Natural killer cell (primary cell): ENCODE results near the gene PRR7. TPM values are rescaled to one million over a fixed set of nuclear protein-coding genes. Genes with fewer than 3 reads are reported as not detected.
A peak's percentile ranks its signal among the peaks of the same experiment; 100 is the strongest.

Source experiments
- ATAC-seq, 3 donors: fragments of 150-1000 bp in 2 of 3; fragments of 200-7000 bp in 1 of 3; cut with Tn5 transposase; 1 replicate in 1 of 3; 2 replicates in 2 of 3; pipeline ENCODE4 v1.10.0; 2021; ENCODE audit warnings: mild to moderate bottlenecking in 2 of 3, moderate library complexity in 2 of 3
- DNase-seq, 2 donors: peaks; one replicate each; pipeline versions ENCODE4 v3.0.0 to v3.0.0-alpha.2; 2013 to 2021; ENCODE audit warnings: mixed read lengths in 1 of 2
- H3K27ac ChIP-seq: one replicate; pipeline ENCODE4 v1.5.1; 2013; ENCODE audit warnings: mild to moderate bottlenecking, low read length
- H3K27me3 ChIP-seq: one replicate; pipeline ENCODE4 v1.6.1; 2013; ENCODE audit warnings: low read length; ENCODE audit not compliant: control insufficient read depth, insufficient read depth
- H3K36me3 ChIP-seq: one replicate; pipeline ENCODE4 v1.6.1; 2013; ENCODE audit warnings: low read length; ENCODE audit not compliant: control insufficient read depth, insufficient read depth
- H3K4me1 ChIP-seq: one replicate; pipeline ENCODE4 v1.6.1; 2013; ENCODE audit warnings: low read length; ENCODE audit not compliant: control insufficient read depth, insufficient read depth
- H3K4me3 ChIP-seq: one replicate; pipeline ENCODE4 v1.5.1; 2013; ENCODE audit warnings: low read length
- H3K9me3 ChIP-seq: one replicate; pipeline ENCODE4 v1.6.1; 2013; ENCODE audit warnings: low read length; ENCODE audit not compliant: control insufficient read depth, insufficient read depth
- H3K27ac Mint-ChIP-seq, 2 donors: one replicate each; pipeline ENCODE4 v1.8.0; 2022; ENCODE audit warnings: mild to moderate bottlenecking in 2 of 2, mixed read lengths in 2 of 2, moderate library complexity in 1 of 2
- H3K27me3 Mint-ChIP-seq, 2 donors: one replicate each; pipeline ENCODE4 v1.8.0; 2022; ENCODE audit warnings: low read depth in 2 of 2, mixed read lengths in 2 of 2
- H3K36me3 Mint-ChIP-seq: one replicate; pipeline ENCODE4 v1.8.0; 2022; ENCODE audit warnings: mixed read lengths
- H3K4me1 Mint-ChIP-seq, 2 donors: one replicate each; pipeline ENCODE4 v1.8.0; 2022; ENCODE audit warnings: mixed read lengths in 2 of 2
- H3K4me3 Mint-ChIP-seq: one replicate; pipeline ENCODE4 v1.8.0; 2022; ENCODE audit warnings: mild to moderate bottlenecking, moderate library complexity, mixed read lengths
- H3K9me3 Mint-ChIP-seq, 2 donors: one replicate each; pipeline ENCODE4 v1.8.0; 2022; ENCODE audit warnings: mixed read lengths in 2 of 2
- WGBS: methylation state at CpG from one replicate; pipeline ENCODE4 v1.1.7; 2013; ENCODE audit warnings: missing lambda C conversion rate; ENCODE audit not compliant: insufficient coverage; 5-methylcytosine and 5-hydroxymethylcytosine counted together
- intact Hi-C: fragments of 100-400 bp; cut with micrococcal nuclease; formaldehyde crosslinking; loops from one replicate; pipeline ENCODE4 v1.14.2; 2022
- total RNA-seq, 4 donors: library from RNA; stranded (reverse); fragments of 120-200 nt in 1 of 4; gene quantifications; one replicate each; pipeline versions ENCODE4 v1.2.3 to v1.2.4, GENCODE V29; 2013 to 2022
- TF ChIP-seq, protein P1 (sequence below): fragments of 200-600 bp; IDR thresholded peaks from one replicate; pipeline ENCODE4 v1.8.0; 2022; ENCODE audit warnings: antibody characterized with exemption

Gene PRR7
- total RNA-seq, 3 donors from 2014 or later (not counting 1 experiment from before 2014, with no cell fraction given): 21.6 to 27.9 (median 23.3) TPM

DNA sequence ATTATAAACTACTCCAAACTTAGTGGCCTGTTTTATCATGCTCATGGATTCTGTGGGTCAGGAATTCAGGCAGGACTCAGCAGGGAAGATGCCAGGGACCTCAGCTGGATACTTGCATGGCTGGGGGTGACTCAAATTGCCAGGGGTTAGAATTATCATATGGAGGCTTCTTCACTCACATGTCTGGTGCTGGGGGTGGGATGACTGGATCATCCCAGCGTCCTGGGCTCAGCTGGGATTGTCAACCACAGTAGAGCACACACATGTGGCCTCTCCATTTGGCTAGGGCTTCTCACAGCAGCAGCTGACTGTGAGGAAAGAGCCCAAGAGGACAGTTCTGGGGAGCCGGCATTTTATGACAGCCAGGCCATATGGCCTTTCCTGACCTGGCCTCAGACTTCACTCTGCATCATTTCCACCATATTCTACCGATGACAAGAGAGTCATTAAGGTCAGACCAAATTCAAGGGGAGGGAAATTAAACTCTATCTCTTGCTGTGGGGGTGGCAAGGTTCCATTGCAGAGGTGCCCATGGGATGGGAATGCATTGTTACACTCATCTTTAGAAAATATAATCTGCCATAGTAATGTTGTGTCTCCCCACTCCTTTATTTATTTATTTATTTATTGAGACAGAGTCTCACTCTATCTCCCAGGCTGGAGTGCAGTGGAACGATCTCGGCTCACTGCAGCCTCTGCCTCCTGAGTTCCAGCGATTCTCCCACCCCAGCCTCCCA lies 25.4 kb upstream of the PRR7 start:
- 96% methylated on average over 5 of the region's 6 CpGs for WGBS
- no peaks in the 10 kb centered on the region for H3K9me3 Mint-ChIP-seq
- Histone ChIP-seq H3K4me3 (no peak overlapping the region), H3K4me1 (peaks cover 13% of the 10 kb centered on the region), H3K27me3 (no peaks in the 10 kb centered on the region), H3K9me3 (no peaks in the 10 kb centered on the region), H3K36me3 (no peaks in the 10 kb centered on the region), H3K27ac (no peak overlapping the region)
- DNase-seq (no peak), ATAC-seq (no peak)
- intact Hi-C loops: no loop called here
- no peak overlapping the region for H3K4me3 Mint-ChIP-seq
- no peaks in the 10 kb centered on the region for H3K36me3 Mint-ChIP-seq
- TF ChIP-seq, protein P1, sequence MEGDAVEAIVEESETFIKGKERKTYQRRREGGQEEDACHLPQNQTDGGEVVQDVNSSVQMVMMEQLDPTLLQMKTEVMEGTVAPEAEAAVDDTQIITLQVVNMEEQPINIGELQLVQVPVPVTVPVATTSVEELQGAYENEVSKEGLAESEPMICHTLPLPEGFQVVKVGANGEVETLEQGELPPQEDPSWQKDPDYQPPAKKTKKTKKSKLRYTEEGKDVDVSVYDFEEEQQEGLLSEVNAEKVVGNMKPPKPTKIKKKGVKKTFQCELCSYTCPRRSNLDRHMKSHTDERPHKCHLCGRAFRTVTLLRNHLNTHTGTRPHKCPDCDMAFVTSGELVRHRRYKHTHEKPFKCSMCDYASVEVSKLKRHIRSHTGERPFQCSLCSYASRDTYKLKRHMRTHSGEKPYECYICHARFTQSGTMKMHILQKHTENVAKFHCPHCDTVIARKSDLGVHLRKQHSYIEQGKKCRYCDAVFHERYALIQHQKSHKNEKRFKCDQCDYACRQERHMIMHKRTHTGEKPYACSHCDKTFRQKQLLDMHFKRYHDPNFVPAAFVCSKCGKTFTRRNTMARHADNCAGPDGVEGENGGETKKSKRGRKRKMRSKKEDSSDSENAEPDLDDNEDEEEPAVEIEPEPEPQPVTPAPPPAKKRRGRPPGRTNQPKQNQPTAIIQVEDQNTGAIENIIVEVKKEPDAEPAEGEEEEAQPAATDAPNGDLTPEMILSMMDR: no peak
- H3K27ac Mint-ChIP-seq: no peak overlapping the region
- H3K27me3 Mint-ChIP-seq: no peaks in the 10 kb centered on the region
- H3K4me1 Mint-ChIP-seq: peaks cover 20 to 22% of the 10 kb centered on the region in 2 donors

GRCh38 chr5:177423671-177424070 lies 22.9 kb upstream of the PRR7 start:
- ATAC-seq (no peak), DNase-seq (no peak)
- Mint-ChIP-seq H3K4me3 (no peak overlapping the region), H3K4me1 (peaks cover 31 to 41% of the 10 kb centered on the region in 2 donors), H3K9me3 (no peaks in the 10 kb centered on the region), H3K27me3 (no peaks in the 10 kb centered on the region), H3K27ac (no peak overlapping the region), H3K36me3 (no peaks in the 10 kb centered on the region)
- peaks cover 6% of the 10 kb centered on the region for H3K36me3 ChIP-seq
- intact Hi-C loops: no loop called here
- peaks cover 29% of the 10 kb centered on the region for H3K4me1 ChIP-seq
- no peak overlapping the region for H3K27ac ChIP-seq
- TF ChIP-seq, protein P1: no peak
- no peak overlapping the region for H3K4me3 ChIP-seq
- no peaks in the 10 kb centered on the region for H3K9me3 ChIP-seq
- WGBS: 91% methylated on average over 2 of the region's 2 CpGs
- no peaks in the 10 kb centered on the region for H3K27me3 ChIP-seq

GRCh38 chr5:177425196-177425800 lies 21.3 kb upstream of the PRR7 start:
- Mint-ChIP-seq H3K27me3 (no peaks in the 10 kb centered on the region), H3K27ac (peak overlapping the region; percentile 94 to 99), H3K4me1 (peaks cover 47 to 58% of the 10 kb centered on the region in 2 donors), H3K36me3 (no peaks in the 10 kb centered on the region), H3K9me3 (no peaks in the 10 kb centered on the region), H3K4me3 (peak overlapping the region; percentile 98)
- ATAC-seq (peak in 2 of 3 donors; percentile 0 to 1), DNase-seq (no peak)
- Histone ChIP-seq H3K27ac (peak overlapping the region; percentile 92), H3K9me3 (no peaks in the 10 kb centered on the region), H3K27me3 (no peaks in the 10 kb centered on the region), H3K36me3 (peaks cover 10% of the 10 kb centered on the region), H3K4me3 (peak overlapping the region; percentile 58), H3K4me1 (peaks cover 46% of the 10 kb centered on the region)
- TF ChIP-seq, protein P1: no peak
- WGBS: 35% methylated on average over 13 of the region's 13 CpGs
- intact Hi-C loops: no loop called here
